Effector memory CD8-positive, alpha-beta T cell (primary cell): ENCODE measurements around the gene RPS6KC1.
"Not testable (repeated sequence)": the region's sequence is repeated elsewhere in the genome, so short reads cannot be mapped to it uniquely, and the experiment has no call there.

ENCODE experiments used
- ATAC-seq: fragments of 150-1000 bp; cut with Tn5 transposase; replicated peaks from 2 replicates; pipeline ENCODE4 v1.10.0; 2021; ENCODE audit warnings: mild to moderate bottlenecking, moderate library complexity
- DNase-seq, 3 experiments: peaks; one replicate each; pipeline ENCODE4 v3.0.0; 2021
- H3K27ac Mint-ChIP-seq, 2 donors: one replicate each; pipeline ENCODE4 v1.8.0; 2022; ENCODE audit warnings: mild to moderate bottlenecking in 2 of 2, mixed read lengths in 2 of 2, moderate library complexity in 2 of 2
- H3K27me3 Mint-ChIP-seq, 2 donors: one replicate each; pipeline ENCODE4 v1.8.0; 2022; ENCODE audit warnings: mixed read lengths in 2 of 2
- H3K36me3 Mint-ChIP-seq: one replicate; pipeline ENCODE4 v1.8.0; 2022; ENCODE audit warnings: mild to moderate bottlenecking, moderate library complexity, mixed read lengths; ENCODE audit not compliant: insufficient read depth
- H3K4me1 Mint-ChIP-seq, 2 donors: one replicate each; pipeline ENCODE4 v1.8.0; 2022; ENCODE audit warnings: low read depth in 2 of 2, mixed read lengths in 2 of 2
- H3K4me3 Mint-ChIP-seq, 2 donors: one replicate each; pipeline ENCODE4 v1.8.0; 2022; ENCODE audit warnings: mild to moderate bottlenecking in 2 of 2, mixed read lengths in 2 of 2, moderate library complexity in 2 of 2
- H3K9me3 Mint-ChIP-seq, 2 donors: one replicate each; pipeline ENCODE4 v1.8.0; 2022; ENCODE audit warnings: mixed read lengths in 2 of 2

The RPS6KC1 gene

GRCh38 chr1:213200630-213201029 is 149.6 kb downstream of the RPS6KC1 start:
- peaks cover 9% of the 10 kb centered on the region for H3K36me3 Mint-ChIP-seq
- H3K27me3 Mint-ChIP-seq: no peaks in the 10 kb centered on the region
- H3K9me3 Mint-ChIP-seq: peaks cover 1 to 6% of the 10 kb centered on the region in 2 donors
- ATAC-seq (no peak), DNase-seq (no peak)
- no peak overlapping the region for H3K4me3 Mint-ChIP-seq
- no peaks in the 10 kb centered on the region for H3K4me1 Mint-ChIP-seq
- no peak overlapping the region for H3K27ac Mint-ChIP-seq

DNA sequence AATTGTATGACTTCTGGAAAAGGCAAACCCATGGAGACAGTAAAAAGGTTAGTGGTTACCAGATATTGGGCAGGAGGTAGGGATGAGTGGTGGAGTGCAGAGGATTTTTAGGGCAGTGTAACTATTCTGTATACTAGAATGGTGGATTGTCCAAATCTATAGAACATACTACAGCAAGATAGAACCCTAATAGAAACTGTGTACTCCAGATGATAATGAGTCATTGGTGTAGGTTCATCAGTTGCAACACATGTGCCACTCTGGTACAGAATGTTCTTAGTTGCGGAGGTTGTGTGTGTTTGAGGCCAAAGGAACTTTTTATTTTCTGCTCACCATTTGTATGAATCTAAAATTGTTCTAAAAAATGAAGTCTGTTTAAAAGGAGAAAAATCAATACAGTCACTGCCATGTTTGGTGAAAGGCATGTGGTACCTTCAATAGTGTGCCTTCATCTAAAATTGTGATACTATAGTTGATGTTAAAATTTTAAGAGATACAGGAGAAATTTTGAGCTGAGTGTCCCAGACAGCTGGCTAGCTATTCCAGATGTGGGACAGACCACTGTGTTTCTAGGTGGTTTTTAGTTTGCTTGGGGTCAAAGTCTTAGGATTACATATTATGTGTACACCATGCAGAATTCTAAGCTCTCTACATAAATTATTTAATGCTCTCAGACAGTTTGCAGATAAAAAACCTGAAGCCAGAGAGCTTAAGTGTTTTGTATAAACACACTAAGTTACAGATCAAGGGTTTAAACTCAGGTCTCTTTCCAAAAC is 150.5 kb downstream of the RPS6KC1 start:
- Mint-ChIP-seq H3K27ac (no peak overlapping the region), H3K4me1 (no peaks in the 10 kb centered on the region), H3K4me3 (no peak overlapping the region), H3K27me3 (no peaks in the 10 kb centered on the region), H3K9me3 (peaks cover 0 to 6% of the 10 kb centered on the region in 2 donors), H3K36me3 (peaks cover 9% of the 10 kb centered on the region)
- DNase-seq (no peak), ATAC-seq (no peak)

DNA sequence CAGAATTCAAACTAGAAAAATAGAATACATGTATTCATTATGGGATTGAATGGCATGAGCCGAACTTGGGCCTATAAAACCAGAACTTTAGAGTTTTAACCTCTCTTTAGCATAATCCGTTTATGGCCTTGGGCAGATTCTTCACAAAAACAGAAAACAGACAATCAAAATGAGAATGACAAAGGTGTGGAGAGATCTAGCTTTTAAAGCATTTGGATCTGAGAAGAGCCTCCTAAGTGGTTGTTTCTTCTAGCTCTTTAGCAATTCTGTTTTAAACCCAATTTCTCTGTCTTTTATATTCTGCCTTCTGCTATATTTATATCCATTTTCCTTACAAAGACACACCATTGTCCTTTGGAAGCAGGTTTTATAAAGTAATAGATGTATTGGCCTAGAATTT is 160.2 kb downstream of the RPS6KC1 start:
- H3K4me1 Mint-ChIP-seq: no peaks in the 10 kb centered on the region
- ATAC-seq (no peak), DNase-seq (no peak)
- peaks cover 18% of the 10 kb centered on the region for H3K36me3 Mint-ChIP-seq
- H3K4me3 Mint-ChIP-seq: no peak overlapping the region
- H3K27ac Mint-ChIP-seq: no peak overlapping the region
- H3K27me3 Mint-ChIP-seq: no peaks in the 10 kb centered on the region
- H3K9me3 Mint-ChIP-seq: peaks cover 4 to 8% of the 10 kb centered on the region in 2 donors

DNA sequence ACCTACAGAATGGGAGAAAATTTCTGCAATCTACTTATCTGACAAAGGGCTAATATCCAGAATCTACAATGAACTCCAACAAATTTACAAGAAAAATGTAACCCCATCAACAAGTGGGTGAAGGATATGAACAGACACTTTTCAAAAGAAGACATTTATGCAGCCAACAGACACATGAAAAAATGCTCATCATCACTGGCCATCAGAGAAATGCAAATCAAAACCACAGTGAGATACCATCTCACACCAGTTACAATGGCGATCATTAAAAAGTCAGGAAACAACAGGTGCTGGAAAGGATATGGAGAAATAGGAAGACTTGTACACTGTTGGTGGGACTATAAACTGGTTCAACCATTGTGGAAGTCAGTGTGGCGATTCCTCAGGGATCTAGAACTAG is 168.0 kb downstream of the RPS6KC1 start:
- H3K4me1 Mint-ChIP-seq, H3K27ac Mint-ChIP-seq, H3K4me3 Mint-ChIP-seq, ATAC-seq, H3K27me3 Mint-ChIP-seq, H3K9me3 Mint-ChIP-seq, DNase-seq: not testable (repeated sequence)
- peaks cover 10% of the 10 kb centered on the region for H3K36me3 Mint-ChIP-seq

- ATAC-seq: no peak
- Mint-ChIP-seq H3K36me3 (peaks cover 3% of the 10 kb centered on the region), H3K4me1 (no peaks in the 10 kb centered on the region), H3K9me3 (no peaks in the 10 kb centered on the region), H3K27me3 (no peaks in the 10 kb centered on the region), H3K27ac (no peak overlapping the region), H3K4me3 (no peak overlapping the region)
- no peak for DNase-seq
These were observed 170.2 kb downstream of the RPS6KC1 start for GRCh38 chr1:213221209-213221608.

GRCh38 chr1:213227458-213227857 is 176.4 kb downstream of the RPS6KC1 start:
- Mint-ChIP-seq H3K27ac (no peak overlapping the region), H3K9me3 (no peaks in the 10 kb centered on the region)
- no peak for DNase-seq

GRCh38 chr1:213231795-213232231 is 180.8 kb downstream of the RPS6KC1 start:
- DNase-seq (no peak), ATAC-seq (no peak)
- Mint-ChIP-seq H3K27me3 (no peaks in the 10 kb centered on the region), H3K4me1 (no peaks in the 10 kb centered on the region), H3K4me3 (no peak overlapping the region), H3K36me3 (no peaks in the 10 kb centered on the region), H3K9me3 (no peaks in the 10 kb centered on the region), H3K27ac (no peak overlapping the region)

More at GRCh38 chr1:213227458-213227857, 176.4 kb downstream of the RPS6KC1 start:
- Mint-ChIP-seq H3K4me3 (no peak overlapping the region), H3K36me3 (no peaks in the 10 kb centered on the region), H3K4me1 (no peaks in the 10 kb centered on the region), H3K27me3 (no peaks in the 10 kb centered on the region)
- ATAC-seq: no peak

- ATAC-seq (no peak), DNase-seq (no peak)
- Mint-ChIP-seq H3K36me3 (peaks cover 5% of the 10 kb centered on the region), H3K27ac (no peak overlapping the region), H3K27me3 (no peaks in the 10 kb centered on the region), H3K4me3 (no peak overlapping the region), H3K9me3 (no peaks in the 10 kb centered on the region), H3K4me1 (no peaks in the 10 kb centered on the region)
These were observed 191.8 kb downstream of the RPS6KC1 start for GRCh38 chr1:213242883-213243282.

DNA sequence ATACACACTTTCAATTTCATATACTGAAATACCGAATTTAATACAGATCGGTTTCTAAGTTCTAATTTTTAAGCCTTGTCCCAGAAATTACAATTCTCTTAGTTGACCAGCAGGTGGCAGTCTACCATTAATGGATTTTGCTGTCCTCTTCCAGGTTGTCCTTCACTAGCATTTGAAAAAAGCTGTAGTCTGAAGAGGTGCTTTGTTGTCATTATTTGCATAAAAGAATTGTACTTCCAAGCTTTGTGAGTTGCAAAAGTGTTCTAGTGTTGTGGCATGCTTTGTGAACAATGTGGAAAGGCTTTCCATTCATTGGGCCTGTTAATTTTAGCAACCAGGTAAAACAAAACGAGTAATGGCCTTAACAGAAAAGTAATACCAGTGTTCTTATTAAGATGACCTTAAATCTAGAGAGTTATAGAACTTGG is 193.6 kb downstream of the RPS6KC1 start:
- Mint-ChIP-seq H3K27me3 (no peaks in the 10 kb centered on the region), H3K4me1 (no peaks in the 10 kb centered on the region), H3K27ac (no peak overlapping the region), H3K4me3 (no peak overlapping the region), H3K9me3 (no peaks in the 10 kb centered on the region), H3K36me3 (peaks cover 8% of the 10 kb centered on the region)
- no peak for ATAC-seq
- peak; percentile 4 to 8 (median 8) for DNase-seq

DNA sequence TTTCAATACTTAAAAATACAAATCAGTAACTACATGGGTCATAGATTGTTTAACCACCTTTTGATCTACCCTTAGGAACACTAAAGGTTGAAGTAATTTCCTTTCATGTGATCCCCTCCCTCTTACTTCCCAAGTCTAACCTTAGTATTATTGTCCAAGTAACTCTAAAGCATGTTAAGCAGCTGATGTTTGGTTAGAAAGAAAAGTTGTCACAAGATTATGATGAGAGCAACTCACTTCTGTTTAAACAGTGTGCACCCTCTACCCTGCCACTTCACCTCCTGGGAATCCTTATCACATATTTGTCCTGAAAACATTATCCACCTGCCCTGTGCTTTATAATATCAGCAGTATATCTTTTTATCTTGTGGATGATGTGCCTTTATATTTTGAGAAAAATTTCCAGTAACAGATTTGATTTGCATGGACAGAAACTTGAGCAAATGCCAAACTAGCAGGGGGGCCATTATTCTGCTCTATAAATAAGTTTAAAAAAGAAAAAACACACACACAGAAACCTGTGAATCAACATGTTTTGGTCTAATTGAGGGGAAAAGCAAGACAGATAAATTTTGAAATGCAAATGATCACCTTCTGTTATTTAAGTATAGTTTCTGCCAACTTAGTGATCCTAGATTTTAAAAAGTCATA is 194.3 kb downstream of the RPS6KC1 start:
- no peak for ATAC-seq
- no peaks in the 10 kb centered on the region for H3K27me3 Mint-ChIP-seq
- no peak for DNase-seq
- no peaks in the 10 kb centered on the region for H3K9me3 Mint-ChIP-seq
- H3K27ac Mint-ChIP-seq: no peak overlapping the region
- H3K4me3 Mint-ChIP-seq: no peak overlapping the region
- H3K4me1 Mint-ChIP-seq: no peaks in the 10 kb centered on the region
- peaks cover 8% of the 10 kb centered on the region for H3K36me3 Mint-ChIP-seq

- Mint-ChIP-seq H3K4me3 (no peak overlapping the region), H3K4me1 (no peaks in the 10 kb centered on the region), H3K36me3 (peaks cover 8% of the 10 kb centered on the region), H3K9me3 (no peaks in the 10 kb centered on the region), H3K27me3 (no peaks in the 10 kb centered on the region), H3K27ac (no peak overlapping the region)
- ATAC-seq (no peak), DNase-seq (no peak)
These were observed 196.0 kb downstream of the RPS6KC1 start for GRCh38 chr1:213247038-213247437.

DNA sequence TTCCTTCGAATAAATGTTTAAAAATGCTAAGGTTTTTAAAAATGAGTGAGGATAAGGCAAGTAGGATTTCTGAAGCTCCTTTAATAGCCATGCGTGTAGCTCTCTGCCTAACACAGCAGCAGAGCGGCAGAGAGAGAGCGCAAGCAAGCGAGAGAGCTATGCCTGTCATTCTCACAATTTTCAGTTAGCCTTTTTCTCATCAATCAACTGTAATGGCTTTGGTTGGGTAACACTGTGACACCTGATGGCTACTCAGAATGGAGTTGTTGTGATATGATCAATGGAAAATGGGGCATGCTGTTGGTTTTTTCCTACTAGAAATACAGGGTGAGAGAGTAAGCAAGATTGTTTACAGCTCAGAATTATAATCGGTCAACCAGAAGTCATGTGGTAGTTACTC is 198.4 kb downstream of the RPS6KC1 start:
- peaks cover 3% of the 10 kb centered on the region for H3K36me3 Mint-ChIP-seq
- H3K9me3 Mint-ChIP-seq: no peaks in the 10 kb centered on the region
- no peaks in the 10 kb centered on the region for H3K27me3 Mint-ChIP-seq
- no peak for ATAC-seq
- H3K4me3 Mint-ChIP-seq: no peak overlapping the region
- no peak overlapping the region for H3K27ac Mint-ChIP-seq
- no peaks in the 10 kb centered on the region for H3K4me1 Mint-ChIP-seq
- no peak for DNase-seq

- Mint-ChIP-seq H3K27ac (no peak overlapping the region), H3K36me3 (peaks cover 3% of the 10 kb centered on the region), H3K27me3 (no peaks in the 10 kb centered on the region), H3K9me3 (no peaks in the 10 kb centered on the region), H3K4me3 (no peak overlapping the region), H3K4me1 (no peaks in the 10 kb centered on the region)
- DNase-seq (no peak), ATAC-seq (no peak)
These were observed 199.0 kb downstream of the RPS6KC1 start for GRCh38 chr1:213250041-213250440.

DNA sequence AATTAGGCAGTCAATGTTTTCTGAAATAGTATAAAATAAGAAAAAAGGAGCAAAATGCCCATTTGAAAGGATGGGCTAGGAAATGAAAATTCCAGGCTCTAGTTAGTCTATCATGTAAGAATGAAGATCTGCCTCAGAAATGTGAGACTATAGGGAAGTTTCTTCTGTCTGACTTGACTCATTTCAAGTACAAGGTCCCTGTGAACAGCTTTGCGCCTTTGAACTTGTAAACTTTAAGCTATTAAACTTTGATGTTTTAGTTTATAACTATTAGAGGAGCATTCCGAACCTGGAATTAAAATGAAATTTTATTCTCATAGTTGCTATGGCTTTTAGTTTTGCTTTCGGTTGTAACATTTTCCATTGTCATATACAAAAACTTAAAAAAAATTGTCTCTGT is 199.4 kb downstream of the RPS6KC1 start:
- ATAC-seq (no peak), DNase-seq (no peak)
- Mint-ChIP-seq H3K27me3 (no peaks in the 10 kb centered on the region), H3K36me3 (peaks cover 3% of the 10 kb centered on the region), H3K9me3 (no peaks in the 10 kb centered on the region), H3K4me1 (no peaks in the 10 kb centered on the region), H3K27ac (no peak overlapping the region), H3K4me3 (no peak overlapping the region)
